Measurements from ENCODE around the gene DCAF5.

Gene DCAF5

GRCh38 chr14:69092840-69093422 lies 60.0 kb downstream of the DCAF5 start:
- Histone ChIP-seq H3K27me3 (ENCODE audit: insufficient read depth, poor library complexity, severe bottlenecking) (no peaks in the 10 kb centered on the region), H3K27ac (replicated peaks) (no peak overlapping the region), H3K4me3 (replicated peaks; ENCODE audit: insufficient read depth, low read length) (no peak overlapping the region)
- DNase-seq (ENCODE audit: low read depth in 1 of 2, low spot score in 1 of 2): no peak
- no peak for TF ChIP-seq REST (IDR thresholded peaks at IDR 0.05; ENCODE audit: insufficient replicate concordance, low read depth)
- TF ChIP-seq SPI1 (IDR thresholded peaks at IDR 0.05; ENCODE audit: borderline replicate concordance, low read depth): no peak
- TF ChIP-seq POLR2AphosphoS5 (IDR thresholded peaks at IDR 0.05; ENCODE audit: low read depth): no peak
- TF ChIP-seq CTCF (IDR thresholded peaks at IDR 0.05; ENCODE audit: insufficient read depth, low read length): no peak

GRCh38 chr14:69091695-69092094 lies 61.2 kb downstream of the DCAF5 start:
- no peak for DNase-seq (ENCODE audit: low read depth in 1 of 2, low spot score in 1 of 2)
- TF ChIP-seq REST (IDR thresholded peaks at IDR 0.05; ENCODE audit: insufficient replicate concordance, low read depth): no peak
- no peak for TF ChIP-seq GABPA (IDR thresholded peaks at IDR 0.05; ENCODE audit: low read depth)
- TF ChIP-seq CTCF (IDR thresholded peaks at IDR 0.05; ENCODE audit: insufficient read depth, low read length): no peak
- TF ChIP-seq SPI1 (IDR thresholded peaks at IDR 0.05; ENCODE audit: borderline replicate concordance, low read depth): no peak
- TF ChIP-seq POLR2AphosphoS5 (IDR thresholded peaks at IDR 0.05; ENCODE audit: low read depth): no peak
- Histone ChIP-seq H3K4me3 (replicated peaks; ENCODE audit: insufficient read depth, low read length) (no peak overlapping the region), H3K27ac (replicated peaks) (no peak overlapping the region), H3K27me3 (ENCODE audit: insufficient read depth, poor library complexity, severe bottlenecking) (no peaks in the 10 kb centered on the region)

GRCh38 chr14:69091006-69091405 lies 61.9 kb downstream of the DCAF5 start:
- Histone ChIP-seq H3K27me3 (ENCODE audit: insufficient read depth, poor library complexity, severe bottlenecking) (no peaks in the 10 kb centered on the region), H3K4me3 (replicated peaks; ENCODE audit: insufficient read depth, low read length) (no peak overlapping the region), H3K27ac (replicated peaks) (no peak overlapping the region)
- no peak for DNase-seq (ENCODE audit: low read depth in 1 of 2, low spot score in 1 of 2)
- TF ChIP-seq REST (IDR thresholded peaks at IDR 0.05; ENCODE audit: insufficient replicate concordance, low read depth) (no peak), GABPA (IDR thresholded peaks at IDR 0.05; ENCODE audit: low read depth) (no peak)

Data from HL-60 (cell line).